HepG2 (cell line): ENCODE data around the gene CRB1. TPM values are rescaled to one million over a fixed set of nuclear protein-coding genes. Genes with fewer than 3 reads are reported as not detected.

ENCODE experiments used
- ATAC-seq: fragments of 200-7000 bp; cut with Tn5 transposase; 3 replicates; pipeline ENCODE4 v1.9.1; 2020; ENCODE audit warnings: mild to moderate bottlenecking, moderate library complexity
- BruUV-seq: library from RNA; stranded (reverse); fragments of 400-500 nt; replicated peaks from 2 replicates; lab custom pipeline; 2021; lab: Mats Ljungman, UMichigan
- CTCF ChIA-PET: fragments of 300-600 bp; formaldehyde crosslinking; extraction: SDS; loops from one replicate; lab custom pipeline; 2021; ENCODE audit warnings: low total read pairs, inconsistent platforms, low intra/inter-chr PET ratio; lab: Yijun Ruan, JAX
- POLR2A ChIA-PET: fragments of 350-600 bp; sonication (Branson Sonifier 250); formaldehyde crosslinking; loops from one replicate; lab custom pipeline; 2020; ENCODE audit warnings: antibody characterized with exemption, inconsistent platforms; lab: Yijun Ruan, JAX
- DNase-seq: peaks from one replicate; pipeline ENCODE4 v3.0.0-alpha.2; 2015; ENCODE audit warnings: low spot score
- FAIRE-seq: peaks from 3 replicates; lab custom pipeline; 2011; peaks lifted over from hg19 to GRCh38; lab: Jason Lieb, UNC
- H2AFZ ChIP-seq: one replicate; pipeline ENCODE4 v1.6.1; 2011; ENCODE audit warnings: low read length, inconsistent platforms
- H3K27ac ChIP-seq: fragments of 300-600 bp; 3 replicates; pipeline ENCODE4 v1.8.0; 2011; ENCODE audit warnings: mixed run types, mild to moderate bottlenecking, mixed read lengths, low read length, inconsistent platforms; ENCODE audit not compliant: insufficient read depth; ENCODE audit errors: extremely low read length
- H3K27me3 ChIP-seq, 2 experiments: fragments of 200-600 bp in 1 of 2; 2 replicates in 1 of 2; 3 replicates in 1 of 2; pipeline versions ENCODE4 v1.6.0 to v1.8.0; 2011; ENCODE audit warnings: low read length in 2 of 2, mild to moderate bottlenecking in 2 of 2, moderate library complexity in 2 of 2, inconsistent platforms in 1 of 2; ENCODE audit not compliant: insufficient read depth in 2 of 2, control insufficient read depth in 1 of 2
- H3K36me3 ChIP-seq, 2 experiments: fragments of 200-600 bp in 1 of 2; replicated peaks in 1 of 2; 2 replicates in 1 of 2; 3 replicates in 1 of 2; pipeline versions ENCODE4 v1.5.1 to v1.8.0; 2011; ENCODE audit warnings: low read length in 2 of 2, inconsistent platforms in 1 of 2; ENCODE audit not compliant: insufficient read depth in 2 of 2, control insufficient read depth in 1 of 2
- H3K4me1 ChIP-seq: 2 replicates; pipeline ENCODE4 v1.5.1; 2012; ENCODE audit warnings: low read length, inconsistent platforms; ENCODE audit not compliant: insufficient read depth
- H3K4me2 ChIP-seq: 2 replicates; pipeline ENCODE4 v1.6.0; 2011; ENCODE audit warnings: low read depth, low read length, inconsistent platforms
- H3K4me3 ChIP-seq, 3 experiments: fragments of 200-600 bp in 1 of 3; sonication (generic), shearing (Covaris generic) in 1 of 3; replicated peaks in 1 of 3; 2 replicates each; pipeline ENCODE4 v1.5.1; 2011 to 2016; ENCODE audit warnings: low read length in 3 of 3, inconsistent platforms in 2 of 3, low read depth in 2 of 3, mild to moderate bottlenecking in 2 of 3, control low read depth in 1 of 3, mixed read lengths in 1 of 3; ENCODE audit not compliant: insufficient read depth in 1 of 3
- H3K79me2 ChIP-seq: one replicate; pipeline ENCODE4 v1.6.1; 2011; ENCODE audit warnings: low read length, inconsistent platforms; ENCODE audit not compliant: insufficient read depth
- H3K9ac ChIP-seq: 2 replicates; pipeline ENCODE4 v1.6.0; 2011; ENCODE audit warnings: mild to moderate bottlenecking, low read depth, low read length, inconsistent platforms; ENCODE audit not compliant: insufficient read depth
- H3K9me3 ChIP-seq: 2 replicates; pipeline ENCODE4 v1.5.1; 2012; ENCODE audit warnings: mild to moderate bottlenecking, low read length
- H4K20me1 ChIP-seq: 2 replicates; pipeline ENCODE4 v1.6.0; 2011; ENCODE audit warnings: inconsistent platforms, mild to moderate bottlenecking, low read length, moderate library complexity; ENCODE audit not compliant: insufficient read depth
- ARID2 ChIP-seq: sonication (generic); formaldehyde crosslinking; IDR thresholded peaks from 2 replicates; pipeline ENCODE4 v1.8.1; 2022; ENCODE audit warnings: mild to moderate bottlenecking, missing genetic modification reagents, borderline replicate concordance
- JARID2 ChIP-seq: sonication (generic); formaldehyde crosslinking; IDR thresholded peaks from 2 replicates; pipeline ENCODE4 v1.8.1; 2023; ENCODE audit warnings: missing genetic modification reagents, inconsistent platforms; ENCODE audit not compliant: insufficient replicate concordance
- ZFP41 ChIP-seq: sonication (generic); formaldehyde crosslinking; IDR thresholded peaks from 2 replicates; pipeline ENCODE4 v1.4.0; 2020; ENCODE audit warnings: mild to moderate bottlenecking, missing genetic modification reagents, borderline replicate concordance
- ZNF431 ChIP-seq: sonication (generic); formaldehyde crosslinking; IDR thresholded peaks from 2 replicates; pipeline ENCODE4 v1.9.0; 2022; ENCODE audit warnings: missing genetic modification reagents, low read depth, mild to moderate bottlenecking, borderline replicate concordance
- ZNF644 ChIP-seq: IDR thresholded peaks from 2 replicates; pipeline ENCODE4 v1.6.1; 2016; ENCODE audit warnings: low read depth
- WGBS: methylation state at CpG from one replicate; pipeline ENCODE4 v1.1.6; 2017; ENCODE audit warnings: low lambda C conversion rate; 5-methylcytosine and 5-hydroxymethylcytosine counted together
- in situ Hi-C: cut with HindIII; loops from 2 replicates; pipeline ENCODE4 v1.10.0; 2017; ENCODE audit warnings: low pct_unique_long_range_greater_than_20kb; ENCODE audit not compliant: extremely low pct_ligation_motif_present
- intact Hi-C: fragments of 100-400 bp; cut with micrococcal nuclease; formaldehyde crosslinking; loops from one replicate; pipeline ENCODE4 v1.10.0; 2022; ENCODE audit not compliant: unreplicated experiment
- polyA plus RNA-seq, 8 experiments: library from polyadenylated mRNA; depleted of rRNA in 3 of 8; stranded (reverse) in 7 of 8; unstranded in 1 of 8; fragments of >200 nt; fragmentation: Illumina TruSeq in 4 of 8; extraction: Trizol in 4 of 8; gene quantifications; 2 replicates each; pipeline versions ENCODE4 v1.2.1 to v1.2.3, GENCODE V29; 2011 to 2016; ENCODE audit warnings: low read depth in 4 of 8, missing spikeins in 1 of 8, mixed read lengths in 1 of 8; ENCODE audit not compliant: insufficient read depth in 1 of 8
- total RNA-seq, 5 experiments: library from RNA; depleted of rRNA; stranded (reverse); fragments of >200 nt; fragmentation: Illumina TruSeq; extraction: Trizol; gene quantifications; 2 replicates each; pipeline ENCODE4 v1.2.3, GENCODE V29; 2016; ENCODE audit warnings: low read depth in 1 of 5
- TF ChIP-seq, protein P1 (sequence below): sonication (generic); formaldehyde crosslinking; IDR thresholded peaks from 2 replicates; pipeline ENCODE4 v1.5.0; 2020; ENCODE audit warnings: mild to moderate bottlenecking, missing genetic modification reagents, moderate library complexity

Gene CRB1
- total and polyA plus RNA-seq, 2 of the 13 experiments (the other 11 are each of a cell fraction or from before 2014, with no cell fraction given) = 0.01 TPM; not detected in 1

DNA sequence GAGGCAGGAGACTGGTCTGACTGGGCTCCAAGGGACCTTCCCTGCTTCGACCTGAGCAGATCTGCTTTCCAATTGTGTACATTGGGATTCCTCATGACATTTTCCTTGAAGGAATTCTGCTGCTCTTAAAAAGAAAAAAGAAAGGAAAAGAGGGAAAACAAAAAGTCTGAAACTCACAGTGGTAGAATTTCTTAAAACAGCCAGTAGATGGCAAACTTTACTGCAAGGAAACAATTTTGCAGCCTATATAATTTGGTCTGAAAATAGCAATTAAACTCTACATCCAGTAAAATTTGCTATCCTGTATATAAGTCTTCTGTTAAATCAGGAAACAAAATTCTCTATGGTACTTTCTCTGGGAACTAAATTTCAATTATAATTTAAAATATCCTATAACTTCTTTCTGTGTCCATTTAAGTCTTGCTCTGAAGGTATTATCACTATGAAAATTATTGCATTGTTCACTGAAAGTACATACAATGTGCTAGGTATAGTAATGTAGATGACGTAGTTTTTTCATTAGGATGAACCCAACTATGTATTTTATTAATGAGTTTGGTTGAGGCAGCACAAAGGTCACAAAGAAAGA lies 59.8 kb downstream of the CRB1 start:
- no peak for ATAC-seq
- Histone ChIP-seq H3K27ac (no peak overlapping the region), H3K4me1 (no peaks in the 10 kb centered on the region)
- TF ChIP-seq, protein P1, sequence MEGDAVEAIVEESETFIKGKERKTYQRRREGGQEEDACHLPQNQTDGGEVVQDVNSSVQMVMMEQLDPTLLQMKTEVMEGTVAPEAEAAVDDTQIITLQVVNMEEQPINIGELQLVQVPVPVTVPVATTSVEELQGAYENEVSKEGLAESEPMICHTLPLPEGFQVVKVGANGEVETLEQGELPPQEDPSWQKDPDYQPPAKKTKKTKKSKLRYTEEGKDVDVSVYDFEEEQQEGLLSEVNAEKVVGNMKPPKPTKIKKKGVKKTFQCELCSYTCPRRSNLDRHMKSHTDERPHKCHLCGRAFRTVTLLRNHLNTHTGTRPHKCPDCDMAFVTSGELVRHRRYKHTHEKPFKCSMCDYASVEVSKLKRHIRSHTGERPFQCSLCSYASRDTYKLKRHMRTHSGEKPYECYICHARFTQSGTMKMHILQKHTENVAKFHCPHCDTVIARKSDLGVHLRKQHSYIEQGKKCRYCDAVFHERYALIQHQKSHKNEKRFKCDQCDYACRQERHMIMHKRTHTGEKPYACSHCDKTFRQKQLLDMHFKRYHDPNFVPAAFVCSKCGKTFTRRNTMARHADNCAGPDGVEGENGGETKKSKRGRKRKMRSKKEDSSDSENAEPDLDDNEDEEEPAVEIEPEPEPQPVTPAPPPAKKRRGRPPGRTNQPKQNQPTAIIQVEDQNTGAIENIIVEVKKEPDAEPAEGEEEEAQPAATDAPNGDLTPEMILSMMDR = peak; percentile 32
- TF ChIP-seq ZNF644 (CRISPR knock-in tag) = no peak
- TF ChIP-seq, all 625 proteins: peak for 1
- Histone ChIP-seq H3K36me3 (no peaks in the 10 kb centered on the region), H3K79me2 (no peaks in the 10 kb centered on the region), H3K9me3 (no peaks in the 10 kb centered on the region), H3K4me3 (no peak overlapping the region), H3K9ac (no peak overlapping the region), H4K20me1 (no peaks in the 10 kb centered on the region), H3K27me3 (no peaks in the 10 kb centered on the region), H2AFZ (no peak overlapping the region), H3K4me2 (no peak overlapping the region; the same call in 1 of the 2 replicates)
- WGBS = 2% methylated on average over 2 of the region's 2 CpGs
- CTCF ChIA-PET = interaction anchor here (1.1 kb wide), 1 partner anchor 29 kb away, joined by 7 read pairs; no protein-coding TSS in a partner anchor
- POLR2A ChIA-PET = no interaction called here
- in situ Hi-C loops (no loop called here), intact Hi-C loops (loop anchor here (1.0 to 2.0 kb wide), 2 partner anchors 29 to 147 kb away; no protein-coding TSS in a partner anchor)
- no TSS peak for BruUV-seq
- no peak for DNase-seq
- FAIRE-seq = no peak

DNA sequence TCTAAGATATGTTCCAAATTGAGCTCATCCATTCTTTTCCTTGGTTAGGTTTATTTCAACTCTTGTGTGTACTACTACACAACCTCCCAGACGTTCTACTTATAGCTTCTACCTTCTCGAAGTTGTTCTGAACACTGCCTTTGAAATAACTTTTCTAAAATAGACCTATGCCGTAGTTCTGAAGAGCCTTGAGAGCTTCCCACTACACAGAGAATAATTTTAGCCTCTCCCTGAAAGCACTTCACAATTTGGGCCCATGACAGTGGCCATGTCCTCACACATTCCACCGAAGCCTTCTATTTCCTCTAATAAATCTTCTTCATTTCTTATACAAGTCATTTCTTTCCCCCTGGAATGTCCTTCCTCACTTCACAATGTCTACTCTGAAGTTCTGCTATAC lies 62.2 kb downstream of the CRB1 start:
- Histone ChIP-seq H3K9me3 (no peaks in the 10 kb centered on the region), H3K4me2 (no peak overlapping the region), H3K4me3 (no peak overlapping the region), H3K27me3 (no peaks in the 10 kb centered on the region), H2AFZ (no peak overlapping the region), H3K79me2 (no peaks in the 10 kb centered on the region), H3K4me1 (no peaks in the 10 kb centered on the region), H3K36me3 (no peaks in the 10 kb centered on the region), H4K20me1 (no peaks in the 10 kb centered on the region), H3K27ac (no peak overlapping the region), H3K9ac (no peak overlapping the region)
- in situ Hi-C loops = no loop called here
- no TSS peak for BruUV-seq
- ChIA-PET CTCF (no interaction called here), POLR2A (no interaction called here)
- 10% methylated on average over 4 of the region's 4 CpGs for WGBS
- intact Hi-C loops = no loop called here
- TF ChIP-seq ZNF431 (CRISPR knock-in tag) (no peak), ZFP41 (CRISPR knock-in tag) (no peak), ARID2 (CRISPR knock-in tag) (no peak), JARID2 (CRISPR knock-in tag) (no peak)
- DNase-seq = no peak
- ATAC-seq = no peak
- FAIRE-seq = no peak
